VCaP (cell line): Measurements from ENCODE around the gene TMEM248.
"Not testable (repeated sequence)": the region's sequence is repeated elsewhere in the genome, so short reads cannot be mapped to it uniquely, and the experiment has no call there.

Source experiments
- H3K27ac ChIP-seq: fragments of 450-650 bp; 2 replicates; pipeline ENCODE4 v1.5.1; 2017
- CTCF ChIP-seq: fragments of 450-650 bp; conservative IDR thresholded peaks from 2 replicates; pipeline ENCODE4 v1.5.1; 2017; ENCODE audit warnings: mild to moderate bottlenecking, moderate library complexity

The TMEM248 gene

GRCh38 chr7:66905278-66905677 is 15.7 kb upstream of the TMEM248 start:
- TF ChIP-seq CTCF: no peak
- no peak overlapping the region for H3K27ac ChIP-seq

DNA sequence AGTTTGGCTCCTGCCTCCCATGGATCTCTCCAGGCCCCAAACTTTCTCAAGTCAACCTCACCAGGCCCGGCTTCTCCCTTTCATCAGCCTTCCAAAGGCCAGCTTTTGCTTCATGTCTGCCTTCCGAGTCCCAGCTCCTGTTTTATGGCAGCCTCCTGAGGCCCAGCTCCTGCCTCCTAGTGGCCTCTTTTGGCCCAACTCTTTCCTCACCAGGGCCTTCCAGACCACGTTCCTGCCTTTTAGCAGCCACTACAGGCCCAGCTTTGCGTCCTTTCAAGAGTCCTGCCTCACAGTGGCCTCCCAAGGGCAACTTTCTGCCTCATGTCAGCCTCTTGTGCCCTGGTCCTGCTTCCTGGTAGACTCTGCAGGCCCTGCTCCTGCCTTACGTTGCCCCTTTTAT is 15.3 kb upstream of the TMEM248 start:
- no peak for TF ChIP-seq CTCF
- no peak overlapping the region for H3K27ac ChIP-seq

DNA sequence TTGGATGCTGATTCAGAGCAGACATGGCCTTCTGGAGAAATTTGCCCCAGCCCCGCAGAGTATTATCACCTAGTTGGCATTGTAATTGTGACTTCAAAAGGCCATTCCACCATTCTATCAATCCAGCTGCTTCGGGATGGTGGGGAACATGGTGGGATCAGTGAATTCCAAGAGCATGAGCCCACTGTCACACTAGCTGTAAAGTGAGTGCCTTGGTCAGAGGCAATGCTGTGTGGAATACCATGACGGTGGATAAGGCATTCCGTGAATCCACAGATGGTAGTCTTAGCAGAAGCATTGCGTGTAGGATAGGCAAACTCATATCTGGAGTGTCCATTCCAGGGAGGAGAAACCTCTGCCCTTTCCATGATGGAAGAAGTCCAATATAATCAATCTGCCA is 13.3 kb upstream of the TMEM248 start:
- TF ChIP-seq CTCF: no peak
- H3K27ac ChIP-seq: no peak overlapping the region

GRCh38 chr7:66908598-66908997 is 12.4 kb upstream of the TMEM248 start:
- not testable (repeated sequence) for H3K27ac ChIP-seq

- TF ChIP-seq CTCF: no peak
These were observed 10.2 kb upstream of the TMEM248 start for GRCh38 chr7:66910789-66911188.

DNA sequence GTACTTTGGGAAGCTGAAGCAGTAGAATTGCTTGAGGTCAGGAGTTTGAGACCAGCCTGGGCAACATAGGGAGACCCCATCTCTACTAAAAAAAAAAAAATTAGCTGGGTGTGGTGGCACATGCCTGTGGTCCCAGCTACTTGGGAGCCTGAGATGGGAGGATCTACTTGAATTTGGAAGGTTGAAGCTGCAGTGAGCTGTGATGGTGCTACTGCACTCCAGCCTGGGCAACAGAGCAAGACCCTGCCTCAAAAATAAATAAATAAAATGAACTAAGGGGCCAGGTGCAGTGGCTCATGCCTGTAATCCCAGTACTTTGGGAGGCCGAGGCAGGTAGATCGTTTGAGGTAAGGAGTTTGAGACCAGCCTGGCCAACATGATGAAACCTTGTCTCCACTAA is 9.8 kb upstream of the TMEM248 start:
- H3K27ac ChIP-seq: not testable (repeated sequence)

More at GRCh38 chr7:66910789-66911188, 10.2 kb upstream of the TMEM248 start:
- H3K27ac ChIP-seq: no peak overlapping the region

- no peak overlapping the region for H3K27ac ChIP-seq
- TF ChIP-seq CTCF: no peak
These were observed 8.8 kb upstream of the TMEM248 start for GRCh38 chr7:66912195-66912594.

GRCh38 chr7:66913118-66914037 is 7.6 kb upstream of the TMEM248 start:
- no peak for TF ChIP-seq CTCF

GRCh38 chr7:66917904-66918303 is 3.1 kb upstream of the TMEM248 start:
- H3K27ac ChIP-seq: not testable (repeated sequence)

More at GRCh38 chr7:66913118-66914037, 7.6 kb upstream of the TMEM248 start:
- no peak overlapping the region for H3K27ac ChIP-seq
